ENCODE data around the gene OBP2B.

Gene OBP2B

DNA sequence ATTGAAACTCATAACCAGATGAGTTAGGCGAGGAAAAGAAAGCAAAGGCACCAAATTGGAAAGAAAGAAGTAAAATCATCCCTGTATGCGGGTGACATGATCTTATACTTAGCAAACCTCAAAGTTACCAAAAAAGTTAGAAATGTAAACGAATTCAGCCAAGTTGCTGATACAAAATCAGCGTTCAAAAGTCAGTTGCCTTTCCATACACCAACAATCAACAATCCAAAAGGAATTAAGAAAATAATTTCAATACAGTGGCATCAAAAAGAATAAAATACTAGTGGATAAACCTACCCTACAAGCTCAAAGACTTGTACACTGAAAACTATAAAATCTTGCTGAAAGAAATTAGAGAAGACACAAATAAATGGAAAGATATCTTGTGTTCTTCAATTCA is 14.5 kb downstream of the OBP2B start:
- DNase-seq (ENCODE audit: low read depth): no peak
- TF ChIP-seq, protein P1, sequence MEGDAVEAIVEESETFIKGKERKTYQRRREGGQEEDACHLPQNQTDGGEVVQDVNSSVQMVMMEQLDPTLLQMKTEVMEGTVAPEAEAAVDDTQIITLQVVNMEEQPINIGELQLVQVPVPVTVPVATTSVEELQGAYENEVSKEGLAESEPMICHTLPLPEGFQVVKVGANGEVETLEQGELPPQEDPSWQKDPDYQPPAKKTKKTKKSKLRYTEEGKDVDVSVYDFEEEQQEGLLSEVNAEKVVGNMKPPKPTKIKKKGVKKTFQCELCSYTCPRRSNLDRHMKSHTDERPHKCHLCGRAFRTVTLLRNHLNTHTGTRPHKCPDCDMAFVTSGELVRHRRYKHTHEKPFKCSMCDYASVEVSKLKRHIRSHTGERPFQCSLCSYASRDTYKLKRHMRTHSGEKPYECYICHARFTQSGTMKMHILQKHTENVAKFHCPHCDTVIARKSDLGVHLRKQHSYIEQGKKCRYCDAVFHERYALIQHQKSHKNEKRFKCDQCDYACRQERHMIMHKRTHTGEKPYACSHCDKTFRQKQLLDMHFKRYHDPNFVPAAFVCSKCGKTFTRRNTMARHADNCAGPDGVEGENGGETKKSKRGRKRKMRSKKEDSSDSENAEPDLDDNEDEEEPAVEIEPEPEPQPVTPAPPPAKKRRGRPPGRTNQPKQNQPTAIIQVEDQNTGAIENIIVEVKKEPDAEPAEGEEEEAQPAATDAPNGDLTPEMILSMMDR (IDR thresholded peaks at IDR 0.05; ENCODE audit: insufficient read depth, low read depth, low read length, missing control alignments): no peak
- H3K4me3 ChIP-seq (ENCODE audit: low read length): no peak overlapping the region

DNA sequence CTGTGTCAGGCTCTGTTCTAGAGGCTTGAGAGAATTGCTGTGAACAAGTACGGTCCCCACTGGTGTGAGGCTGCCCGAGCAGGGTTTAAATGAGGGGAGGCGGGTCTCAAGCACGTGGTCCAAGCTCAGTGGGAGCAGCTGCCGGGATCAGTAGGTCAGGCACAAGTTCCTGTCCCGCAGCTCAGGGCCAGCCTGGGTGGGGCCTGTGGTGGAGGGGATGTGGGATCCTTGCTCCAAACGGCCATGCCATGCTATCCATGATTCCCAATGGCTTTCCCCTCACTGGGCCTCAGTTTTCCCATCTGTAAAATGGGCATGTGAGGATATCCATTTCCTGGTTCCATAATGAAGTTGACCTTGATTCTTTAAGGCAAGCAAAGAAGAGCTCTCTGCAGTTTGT is 17.1 kb downstream of the OBP2B start:
- no peak overlapping the region for H3K4me3 ChIP-seq (ENCODE audit: low read length)
- no peak for DNase-seq (ENCODE audit: low read depth)
- TF ChIP-seq, protein P1 (IDR thresholded peaks at IDR 0.05; ENCODE audit: insufficient read depth, low read depth, low read length, missing control alignments): no peak

DNA sequence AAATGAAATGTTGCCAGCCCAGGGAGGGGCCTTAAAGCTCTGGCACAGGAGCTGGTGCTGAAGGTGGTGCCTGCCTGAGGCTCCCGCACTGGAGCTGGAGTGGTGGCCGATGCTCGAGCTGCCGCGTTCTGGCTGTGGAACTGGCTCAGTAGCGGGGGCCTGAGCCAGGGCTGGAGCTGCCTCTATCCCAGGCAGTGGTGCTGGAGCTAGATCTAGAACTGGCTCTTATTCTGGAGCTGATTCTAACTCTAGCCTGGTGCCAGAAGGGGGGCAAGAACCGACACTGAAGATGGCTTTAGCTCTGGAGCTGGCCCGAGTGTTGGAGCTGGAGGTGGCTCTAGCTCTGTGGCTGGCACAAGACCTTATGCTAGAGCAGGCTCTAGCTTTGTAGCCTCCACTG is 19.2 kb downstream of the OBP2B start:
- TF ChIP-seq, protein P1 (IDR thresholded peaks at IDR 0.05; ENCODE audit: insufficient read depth, low read depth, low read length, missing control alignments): no peak
- DNase-seq (ENCODE audit: low read depth): no peak
- H3K4me3 ChIP-seq (ENCODE audit: low read length): no peak overlapping the region

DNA sequence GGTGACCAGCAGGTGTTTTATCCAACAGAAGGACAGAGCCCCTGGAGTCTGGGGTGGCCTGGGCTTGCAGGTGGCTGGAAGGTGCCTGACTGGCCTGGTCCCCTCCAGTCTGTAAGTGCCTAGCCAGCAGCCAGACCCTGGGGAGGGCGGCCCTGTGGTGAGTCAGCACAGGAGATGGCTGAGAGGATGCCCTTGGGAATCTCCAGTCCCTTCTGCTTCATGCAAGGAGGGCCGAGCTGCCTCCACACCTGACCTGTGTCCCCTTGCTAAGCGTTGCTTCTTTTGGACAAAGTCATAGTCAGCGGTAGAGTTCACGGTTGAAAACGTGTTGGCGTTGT is 20.2 kb downstream of the OBP2B start:
- TF ChIP-seq, protein P1 (IDR thresholded peaks at IDR 0.05; ENCODE audit: insufficient read depth, low read depth, low read length, missing control alignments): no peak
- no peak overlapping the region for H3K4me3 ChIP-seq (ENCODE audit: low read length)
- no peak for DNase-seq (ENCODE audit: low read depth)

DNA sequence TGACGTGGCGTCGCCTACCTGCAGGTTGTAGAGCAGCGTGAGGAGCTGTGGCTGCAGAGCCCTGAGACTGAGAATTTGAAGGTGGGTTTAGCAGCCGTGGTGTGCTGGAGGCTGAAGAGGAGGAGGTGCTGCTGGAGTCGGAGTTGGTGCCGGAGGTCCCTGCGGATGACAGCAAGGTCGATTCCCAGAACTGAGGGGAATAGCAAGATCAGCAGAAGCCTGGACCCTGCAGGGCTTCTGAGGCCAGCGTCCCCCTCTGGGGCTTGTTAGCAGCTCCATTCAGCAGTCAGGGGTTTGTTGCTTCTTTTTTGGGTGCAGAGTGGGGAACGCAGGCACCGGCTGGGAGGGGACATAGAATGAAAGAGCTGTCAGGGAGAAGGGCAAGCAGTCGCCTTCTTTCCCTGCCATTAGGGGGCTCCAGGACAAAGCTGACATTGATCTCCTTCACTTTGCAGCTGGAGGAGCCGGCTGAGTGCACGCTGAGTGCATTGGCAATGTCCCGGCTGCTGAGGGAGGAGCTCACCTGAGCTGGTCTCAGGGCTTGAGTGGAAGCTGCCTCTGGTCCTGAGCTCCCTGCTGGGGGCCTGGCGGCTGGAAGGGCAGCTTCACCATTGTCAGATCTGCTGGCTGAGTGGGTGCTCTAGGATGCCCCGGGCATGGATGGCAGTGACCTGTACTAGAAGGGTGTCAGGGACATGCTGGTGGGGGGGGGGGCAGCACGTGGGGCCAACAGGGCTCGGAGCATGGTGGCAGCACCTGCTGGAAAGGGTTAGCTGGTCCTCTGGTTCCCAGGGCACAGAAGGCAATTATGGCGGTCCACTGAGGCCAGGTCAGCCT is 20.8 kb downstream of the OBP2B start:
- no peak overlapping the region for H3K4me3 ChIP-seq (ENCODE audit: low read length)
- peak; percentile 9 for DNase-seq (ENCODE audit: low read depth)
- TF ChIP-seq, protein P1 (IDR thresholded peaks at IDR 0.05; ENCODE audit: insufficient read depth, low read depth, low read length, missing control alignments): peak; percentile 12

DNA sequence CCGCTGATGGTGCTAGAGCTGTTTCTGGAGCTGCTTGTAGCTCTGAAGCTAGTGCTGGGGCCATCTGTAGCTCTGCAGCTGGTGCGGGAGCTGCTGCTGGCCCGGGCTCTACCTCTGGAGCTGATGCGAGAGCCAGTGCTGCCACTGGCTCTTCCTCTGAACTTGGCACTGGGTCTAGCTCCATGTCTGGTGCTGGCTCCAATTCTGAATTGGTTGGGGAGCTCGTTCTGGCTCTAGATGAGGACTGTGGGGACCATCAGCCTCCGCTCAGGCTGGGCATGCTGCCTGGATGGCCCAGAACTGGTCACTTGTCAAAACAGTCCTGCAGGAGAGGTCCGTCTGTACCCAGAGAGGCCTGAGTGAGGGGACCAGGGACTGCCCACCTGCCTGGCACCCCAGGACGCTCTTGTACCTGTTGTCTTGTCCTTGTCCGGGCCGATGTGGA is 21.5 kb downstream of the OBP2B start:
- DNase-seq (ENCODE audit: low read depth): no peak
- TF ChIP-seq, protein P1 (IDR thresholded peaks at IDR 0.05; ENCODE audit: insufficient read depth, low read depth, low read length, missing control alignments): no peak
- no peak overlapping the region for H3K4me3 ChIP-seq (ENCODE audit: low read length)

DNA sequence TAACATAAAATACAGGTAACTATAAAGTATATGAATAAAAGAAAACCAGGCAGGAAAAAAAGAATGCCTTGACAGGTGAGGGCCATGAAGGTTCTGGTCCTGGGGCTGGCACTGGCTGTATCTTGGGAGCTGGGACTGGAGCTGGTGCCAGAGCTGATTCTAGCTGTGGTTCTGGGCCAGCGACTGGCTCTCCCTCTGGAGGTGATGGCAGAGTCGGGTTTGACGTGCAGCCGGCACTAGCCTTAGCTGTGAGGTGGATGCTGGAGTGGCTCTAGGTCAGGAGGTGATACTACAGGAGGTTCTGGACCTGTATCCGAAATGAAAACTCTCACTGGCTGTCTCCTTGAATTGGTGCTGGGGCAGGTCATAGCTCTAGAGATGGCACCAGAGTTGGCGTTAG is 22.3 kb downstream of the OBP2B start:
- H3K4me3 ChIP-seq (ENCODE audit: low read length): no peak overlapping the region
- DNase-seq (ENCODE audit: low read depth): no peak
- TF ChIP-seq, protein P1 (IDR thresholded peaks at IDR 0.05; ENCODE audit: insufficient read depth, low read depth, low read length, missing control alignments): no peak
